RPMI7951 (cell line): ENCODE results near the gene GABRP. TPM values are rescaled to one million over a fixed set of nuclear protein-coding genes. Genes with fewer than 3 reads are reported as not detected.
A peak's percentile ranks its signal among the peaks of the same experiment; 100 is the strongest.
"Not testable (repeated sequence)": the region's sequence is repeated elsewhere in the genome, so short reads cannot be mapped to it uniquely, and the experiment has no call there.

ENCODE experiments used
- DNase-seq: peaks from one replicate; pipeline ENCODE4 v3.0.0-alpha.2; 2012; ENCODE audit warnings: low read depth
- total RNA-seq: library from RNA; depleted of rRNA; stranded (reverse); fragments of >200 nt; shearing (Covaris generic); gene quantifications from 2 replicates; pipeline ENCODE4 v1.2.3, GENCODE V29; 2014

Gene GABRP
- total RNA-seq, 1 experiment from 2014 or later: not detected

DNA sequence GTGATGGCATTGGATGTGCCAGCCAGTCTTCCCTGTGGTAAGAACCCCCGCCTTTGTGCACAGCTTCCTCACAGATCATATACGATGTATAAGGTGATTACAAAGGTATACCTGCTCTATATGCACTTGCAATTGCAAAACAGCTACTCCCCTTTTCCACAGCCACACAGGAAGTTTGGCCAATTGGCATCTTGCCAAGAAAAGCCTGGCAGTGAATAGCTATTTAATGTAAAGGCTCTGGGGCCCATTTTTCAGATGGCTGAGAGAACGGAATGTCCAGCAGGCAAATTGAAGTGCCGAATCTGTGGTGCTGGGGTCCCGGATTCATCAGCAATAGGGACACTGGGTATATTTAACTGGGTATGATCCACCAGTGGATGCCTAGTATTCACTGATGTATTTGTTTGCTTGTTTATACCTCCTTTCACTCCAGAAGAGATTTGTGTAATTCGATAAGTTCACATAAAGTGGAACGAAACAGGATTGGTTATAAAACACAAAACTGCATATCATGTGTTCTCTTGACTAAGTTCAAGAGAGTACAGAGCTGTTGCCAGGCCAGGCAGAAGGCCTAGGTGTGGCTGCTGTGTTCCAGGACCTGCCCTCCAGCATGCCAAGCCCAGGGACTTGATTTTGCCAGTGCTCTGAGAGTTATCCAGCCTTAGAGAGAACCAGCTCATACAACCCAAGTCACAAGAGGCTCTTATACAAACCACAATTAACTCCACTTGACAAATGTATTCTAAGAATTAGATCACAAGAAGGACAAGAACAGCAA is 27.7 kb upstream of the GABRP start:
- DNase-seq: no peak

- DNase-seq: no peak
These were observed 26.8 kb upstream of the GABRP start for GRCh38 chr5:170756691-170757090.

DNA sequence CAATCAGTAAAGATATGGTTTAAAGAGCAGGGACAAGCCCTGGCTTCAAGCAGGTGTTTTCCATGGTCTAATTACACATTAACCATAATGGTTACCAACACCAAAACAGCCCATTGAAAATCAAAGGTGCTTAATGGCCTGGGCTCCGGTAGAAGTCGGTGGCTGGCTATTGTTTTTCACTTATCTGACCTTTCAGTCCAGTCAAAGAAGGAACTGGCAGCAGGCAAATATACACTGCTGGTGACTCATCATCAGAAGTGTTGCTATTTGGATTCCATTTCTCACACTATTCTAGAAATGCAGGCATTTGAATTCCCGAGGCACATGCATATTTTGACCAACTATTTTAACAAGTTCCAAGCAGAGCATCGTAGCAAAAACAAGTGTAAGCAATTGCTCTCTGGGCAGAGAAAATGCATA is 26.3 kb upstream of the GABRP start:
- DNase-seq: peak; percentile 15

GRCh38 chr5:170757669-170758068 is 25.9 kb upstream of the GABRP start:
- DNase-seq: no peak

- no peak for DNase-seq
These were observed 25.0 kb upstream of the GABRP start for GRCh38 chr5:170758481-170758880.

DNA sequence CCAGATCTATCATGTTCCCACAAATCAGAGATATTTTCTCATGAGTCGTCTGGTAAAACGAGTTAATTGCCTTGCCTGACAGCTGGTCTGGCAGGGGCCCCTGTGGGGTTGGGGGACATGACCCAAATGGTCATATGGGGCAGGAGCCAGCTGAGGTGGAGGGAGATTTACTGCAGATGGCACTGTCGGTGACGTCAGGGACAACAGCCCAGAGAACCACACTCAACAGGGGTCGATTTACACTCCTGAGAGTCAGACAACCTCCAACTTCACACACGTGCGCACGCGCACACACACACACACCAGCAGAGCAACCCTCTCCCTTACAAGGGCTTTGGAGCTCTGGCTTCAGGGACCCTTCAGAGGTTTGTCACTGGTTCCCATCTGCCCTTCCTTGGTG is 23.4 kb upstream of the GABRP start:
- no peak for DNase-seq

- no peak for DNase-seq
These were observed 22.3 kb upstream of the GABRP start for GRCh38 chr5:170761048-170761707.

DNA sequence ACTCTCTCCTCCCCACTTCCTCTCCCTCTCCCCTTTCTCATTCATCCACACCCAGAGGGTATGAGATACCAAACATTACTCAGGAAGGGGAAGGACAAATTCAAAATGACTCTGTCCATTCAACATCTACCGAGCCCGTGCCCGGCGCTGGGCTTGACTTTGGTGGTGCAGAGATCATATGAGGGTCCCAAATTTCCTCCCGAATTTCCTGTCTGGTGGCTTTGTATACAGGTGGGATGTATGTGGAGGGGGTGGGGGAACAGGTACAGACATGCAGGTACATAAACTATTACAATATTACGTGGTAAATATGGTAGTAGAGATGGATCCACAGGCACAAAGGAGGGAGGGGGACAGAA is 21.8 kb upstream of the GABRP start:
- DNase-seq: no peak

DNA sequence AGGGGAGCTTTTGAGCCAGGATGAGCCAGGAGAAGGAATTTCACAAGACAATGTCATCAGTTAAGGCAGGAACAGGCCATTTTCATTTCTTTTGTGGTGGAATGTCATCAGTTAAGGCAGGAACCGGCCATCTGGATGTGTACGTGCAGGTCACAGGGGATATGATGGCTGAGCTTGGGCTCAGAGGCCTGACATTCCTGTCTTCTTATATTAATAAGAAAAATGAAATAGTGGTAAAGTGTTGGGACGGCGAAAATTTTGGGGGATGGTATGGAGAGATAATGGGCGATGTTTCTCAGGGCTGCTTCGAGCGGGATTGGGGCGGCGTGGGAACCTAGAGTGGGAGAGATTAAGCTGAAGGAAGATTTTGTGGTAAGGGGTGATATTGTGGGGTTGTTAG is 21.2 kb upstream of the GABRP start:
- not testable (repeated sequence) for DNase-seq

- not testable (repeated sequence) for DNase-seq
These were observed 17.7 kb upstream of the GABRP start for GRCh38 chr5:170765868-170766267.

DNA sequence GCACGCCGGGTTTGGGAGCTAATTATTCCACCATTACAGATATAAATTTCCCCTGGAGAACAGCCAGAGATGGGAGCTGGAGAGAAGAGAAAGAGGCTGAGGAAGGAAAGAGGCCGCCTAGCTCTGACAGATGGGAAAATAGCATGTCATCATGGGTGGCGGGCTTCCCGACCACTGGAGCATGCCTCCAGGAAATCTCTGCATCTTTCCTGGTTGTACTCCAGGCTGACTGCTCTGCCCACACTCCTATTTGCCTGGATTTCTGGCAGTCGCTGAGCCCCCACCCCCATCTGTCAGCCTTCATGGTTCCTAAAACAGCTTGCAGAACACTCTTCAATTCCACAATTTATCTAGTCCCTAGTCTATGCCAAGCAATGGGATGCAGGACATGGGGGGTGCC is 14.3 kb upstream of the GABRP start:
- DNase-seq: no peak

GRCh38 chr5:170769898-170770416 is 13.6 kb upstream of the GABRP start:
- DNase-seq: no peak

- DNase-seq: no peak
These were observed 12.0 kb upstream of the GABRP start for GRCh38 chr5:170771496-170771895.

DNA sequence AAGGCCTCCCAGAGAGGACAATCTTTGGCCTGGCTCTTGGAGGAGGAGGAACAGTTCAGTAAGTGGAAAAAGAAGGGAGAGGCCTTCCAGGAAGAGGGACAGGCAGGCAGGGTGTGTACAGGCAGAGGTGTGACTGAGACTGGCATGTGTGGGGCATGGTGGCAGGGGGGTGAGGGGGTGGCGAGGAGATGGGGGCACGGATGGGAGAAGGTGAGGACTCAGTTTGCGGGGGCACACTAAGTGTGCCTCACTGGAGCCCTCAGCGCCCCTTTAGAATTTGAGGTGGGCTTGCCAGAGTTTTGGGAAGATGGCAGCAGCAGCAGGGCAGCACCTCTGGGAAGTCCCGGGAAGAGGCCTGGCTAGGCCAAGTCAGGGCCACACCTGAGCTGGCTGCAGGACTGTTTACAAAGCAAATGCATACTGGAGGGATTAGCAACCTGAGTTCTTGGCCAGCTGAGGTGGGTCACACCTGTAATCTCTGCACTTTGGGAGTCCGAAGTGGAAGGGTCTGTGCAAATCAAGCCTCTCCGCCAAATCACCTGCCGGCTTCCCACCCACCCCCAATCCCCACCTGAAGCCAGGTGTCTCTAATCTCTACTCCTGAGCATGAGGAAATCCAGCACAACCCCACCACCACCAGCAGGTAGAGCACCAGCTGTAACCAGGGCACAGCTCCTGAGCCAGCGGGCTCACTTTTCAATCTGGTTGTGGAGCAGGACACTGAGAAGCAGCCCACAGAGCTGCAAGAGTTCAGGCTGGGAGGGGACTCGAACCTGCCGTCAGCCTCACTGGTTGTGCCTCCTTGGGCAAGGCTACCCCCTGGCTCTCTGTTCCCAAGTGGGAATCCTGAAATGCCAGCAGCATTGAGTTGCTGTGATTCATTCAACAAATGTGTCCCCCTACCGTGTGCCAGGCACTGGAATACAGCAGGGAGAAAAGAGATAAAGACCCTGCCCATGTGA is 10.2 kb upstream of the GABRP start:
- no peak for DNase-seq

DNA sequence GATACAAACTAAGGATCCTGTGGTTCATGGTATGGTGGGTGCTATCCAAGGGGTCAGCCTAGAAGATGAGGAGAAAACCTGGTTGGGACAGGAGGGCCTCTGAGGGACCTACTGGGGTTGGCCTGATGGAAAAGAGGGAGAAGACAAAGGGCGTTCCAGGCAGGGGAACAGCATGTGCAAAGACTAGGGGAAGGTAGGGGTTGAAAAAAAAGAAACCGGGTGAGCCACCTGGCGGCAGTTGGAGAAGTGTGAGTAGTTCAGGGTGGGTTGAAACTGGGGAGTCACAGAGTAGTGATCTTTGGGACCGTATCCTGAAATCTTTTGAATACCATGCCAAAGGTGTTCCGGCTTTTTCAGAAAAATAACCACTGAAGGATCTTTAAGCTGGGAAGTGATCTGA is 8.7 kb upstream of the GABRP start:
- DNase-seq: no peak

GRCh38 chr5:170781946-170782345 is 1.6 kb upstream of the GABRP start:
- DNase-seq: no peak

DNA sequence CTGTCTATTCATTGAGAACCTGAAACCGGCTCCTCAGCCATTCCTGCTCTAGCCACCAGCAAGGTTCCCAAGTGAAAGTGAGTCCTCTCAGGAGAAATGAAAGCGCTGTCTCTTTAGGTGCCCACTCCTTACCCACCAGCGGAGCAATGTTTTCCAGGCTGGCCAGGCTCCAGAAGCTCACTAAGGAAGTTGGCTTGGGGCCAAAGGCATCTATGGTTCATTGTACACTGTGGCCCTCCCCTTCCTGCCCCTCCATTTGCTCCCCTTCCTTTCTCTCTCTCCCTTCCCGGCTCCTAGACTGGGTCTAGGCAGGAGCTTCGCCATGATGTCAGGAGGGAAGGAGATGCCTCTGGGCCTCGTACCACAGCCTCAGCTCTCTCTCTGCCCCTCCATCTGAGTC is 1.1 kb upstream of the GABRP start:
- DNase-seq: no peak

DNA sequence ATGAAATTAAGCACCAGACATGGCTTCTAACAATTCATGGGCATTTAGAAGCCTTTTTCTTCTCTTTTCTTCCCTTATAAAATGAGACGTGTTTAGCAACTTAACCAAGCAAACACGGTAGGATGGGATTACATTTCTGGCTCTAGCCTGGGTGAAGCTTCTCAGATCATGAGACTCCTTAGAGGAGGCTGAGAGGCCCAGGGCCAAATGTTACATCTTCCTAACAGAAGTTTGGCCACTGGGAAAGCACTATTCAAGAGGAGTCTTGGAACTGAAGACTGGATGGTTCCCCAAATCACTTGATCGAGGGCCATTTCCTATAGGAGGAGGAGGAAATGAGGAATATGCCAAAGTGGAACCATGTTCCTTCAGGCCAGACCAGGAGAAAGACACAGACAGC is 1.9 kb downstream of the GABRP start:
- DNase-seq: no peak

DNA sequence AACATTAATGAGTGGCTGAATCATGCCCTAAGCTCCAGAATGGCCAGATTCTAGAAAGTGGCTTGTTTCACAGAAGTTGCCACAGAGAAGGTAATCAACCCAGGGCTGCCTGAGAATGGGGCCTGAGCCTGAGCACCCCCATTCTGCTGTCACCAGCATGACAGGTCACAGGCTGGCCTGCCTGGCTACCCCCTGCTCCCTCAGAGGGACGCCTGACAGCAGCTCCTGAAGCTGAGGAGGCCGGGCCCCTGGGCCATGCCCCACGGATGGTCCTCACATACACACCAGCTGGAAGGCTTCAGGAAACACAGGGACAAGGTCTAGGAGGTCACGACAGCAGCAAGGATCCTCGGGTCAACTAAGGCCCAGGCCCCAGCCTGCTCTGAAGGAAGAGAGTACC is 3.7 kb downstream of the GABRP start:
- no peak for DNase-seq

DNA sequence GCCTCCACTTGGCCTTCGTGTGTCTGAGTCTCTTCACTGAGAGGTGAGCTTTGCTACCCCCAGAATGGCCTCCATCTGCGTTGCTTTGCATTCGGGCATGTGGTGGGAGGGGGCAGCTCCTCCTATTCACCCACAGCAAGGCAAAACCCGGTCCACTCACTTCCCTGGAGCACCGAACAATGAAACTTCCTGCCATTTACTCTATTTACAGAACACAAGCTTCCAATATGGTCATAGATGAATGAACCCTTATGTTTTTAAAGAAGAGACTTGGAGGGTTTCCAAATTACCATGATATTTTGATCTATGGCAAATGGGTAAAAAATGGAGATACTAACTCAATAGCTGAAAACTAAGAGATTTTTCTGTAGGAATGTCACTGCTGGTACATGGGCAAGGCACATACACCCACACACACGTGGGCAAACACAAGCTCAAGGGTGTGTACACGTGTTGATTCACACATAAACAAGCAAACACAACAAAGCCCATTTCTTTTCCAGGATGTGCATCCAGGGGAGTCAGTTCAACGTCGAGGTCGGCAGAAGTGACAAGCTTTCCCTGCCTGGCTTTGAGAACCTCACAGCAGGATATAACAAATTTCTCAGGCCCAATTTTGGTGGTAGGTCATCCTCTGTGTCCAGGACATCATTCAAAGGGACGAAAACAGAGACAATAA is 5.2 kb downstream of the GABRP start:
- no peak for DNase-seq

DNA sequence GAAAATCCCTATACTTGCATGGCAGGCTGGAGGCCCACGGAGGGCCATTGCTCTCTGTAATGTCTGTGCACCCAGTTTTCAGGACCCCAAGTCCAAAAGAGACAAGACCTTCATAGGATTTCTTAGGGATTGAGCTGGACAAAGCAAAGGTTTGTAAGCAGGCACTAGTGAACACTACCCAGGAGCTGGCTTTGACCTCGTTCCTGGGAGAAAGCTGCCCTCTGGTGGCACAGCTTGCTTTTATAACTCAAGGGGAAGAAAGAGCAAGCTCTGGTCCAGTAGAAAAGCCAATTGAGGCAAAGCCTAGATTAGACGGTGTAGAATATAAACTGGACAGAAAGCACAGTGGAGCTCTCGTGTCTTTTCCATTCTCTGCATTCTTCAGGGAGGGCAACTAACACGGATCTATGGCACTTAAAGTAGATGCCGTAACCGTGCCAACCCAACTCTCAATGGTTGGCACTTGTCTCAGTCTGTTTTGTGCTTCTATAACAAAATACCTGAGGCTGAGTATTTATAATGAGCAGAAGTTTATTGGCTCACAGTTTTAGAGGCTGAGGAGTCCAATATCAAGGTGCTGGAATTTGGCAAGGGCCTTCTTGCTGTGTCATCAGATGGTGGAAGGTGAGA is 7.9 kb downstream of the GABRP start:
- DNase-seq: peak; percentile 43
